Panc1 (cell line): ENCODE results near the gene CCDC9. TPM values are rescaled to one million over a fixed set of nuclear protein-coding genes. Genes with fewer than 3 reads are reported as not detected.

Experiments used
- ATAC-seq: fragments of 200-7000 bp; cut with Tn5 transposase; 2 replicates; pipeline ENCODE4 v1.9.1; 2020; ENCODE audit warnings: mild to moderate bottlenecking, moderate library complexity
- BruUV-seq: library from RNA; stranded (reverse); fragments of 400-500 nt; replicated peaks from 2 replicates; lab custom pipeline; 2021; lab: Mats Ljungman, UMichigan
- CTCF ChIA-PET: fragments of 300-600 bp; sonication (Branson Sonifier 250); formaldehyde crosslinking; loops from one replicate; lab custom pipeline; 2022; ENCODE audit warnings: antibody characterized with exemption; lab: Charles Lee
- POLR2A ChIA-PET: fragments of 300-600 bp; sonication (Branson Sonifier 250); formaldehyde crosslinking; loops from one replicate; lab custom pipeline; 2022; ENCODE audit warnings: antibody characterized with exemption; lab: Charles Lee
- DNase-seq: peaks from one replicate; pipeline ENCODE4 v3.0.0-alpha.2; 2010; ENCODE audit warnings: low read depth, low spot score
- H3K27ac ChIP-seq: 2 replicates; pipeline ENCODE4 v1.5.1; 2011; ENCODE audit warnings: mild to moderate bottlenecking, low read length, inconsistent platforms
- H3K27me3 ChIP-seq: fragments of 200-500 bp; sonication (Bioruptor generic); 2 replicates; pipeline ENCODE4 v1.6.0; 2014; ENCODE audit warnings: low read length, inconsistent platforms; ENCODE audit not compliant: control insufficient read depth, insufficient read depth
- H3K36me3 ChIP-seq: fragments of 200-500 bp; sonication (Bioruptor generic); 2 replicates; pipeline ENCODE4 v1.5.1; 2014; ENCODE audit warnings: inconsistent platforms, mild to moderate bottlenecking, low read length, moderate library complexity; ENCODE audit not compliant: control insufficient read depth, insufficient read depth
- H3K4me1 ChIP-seq: 2 replicates; pipeline ENCODE4 v1.5.1; 2011; ENCODE audit warnings: inconsistent platforms, mild to moderate bottlenecking, low read length, moderate library complexity; ENCODE audit not compliant: control insufficient read depth, insufficient read depth
- H3K4me3 ChIP-seq, 2 experiments: 2 replicates each; pipeline ENCODE4 v1.5.1; 2011 to 2012; ENCODE audit warnings: low read depth in 2 of 2, low read length in 2 of 2, mild to moderate bottlenecking in 2 of 2, inconsistent platforms in 1 of 2, moderate library complexity in 1 of 2
- H3K9me3 ChIP-seq: fragments of 200-500 bp; sonication (Bioruptor generic); 2 replicates; pipeline ENCODE4 v1.5.1; 2014; ENCODE audit warnings: low read depth, mild to moderate bottlenecking, inconsistent platforms, low read length, moderate library complexity; ENCODE audit not compliant: control insufficient read depth, insufficient read depth
- POLR2AphosphoS5 ChIP-seq: IDR thresholded peaks from 2 replicates; pipeline ENCODE4 v1.6.1; 2012; ENCODE audit warnings: mild to moderate bottlenecking, low read depth, low read length, moderate library complexity
- SIN3A ChIP-seq: IDR thresholded peaks from 2 replicates; pipeline ENCODE4 v1.6.1; 2012; ENCODE audit warnings: low read depth, mild to moderate bottlenecking, low read length, moderate library complexity, borderline replicate concordance; ENCODE audit not compliant: insufficient read depth
- TCF7L2 ChIP-seq: IDR thresholded peaks from 2 replicates; pipeline ENCODE4 v1.6.1; 2011; ENCODE audit warnings: mild to moderate bottlenecking, low read depth, low read length, inconsistent platforms
- in situ Hi-C: cut with HindIII; loops from 2 replicates; pipeline ENCODE4 v1.10.0; 2016; ENCODE audit warnings: low sequenced_read_pairs, low pct_unique_long_range_greater_than_20kb
- intact Hi-C: fragments of 100-400 bp; cut with micrococcal nuclease; formaldehyde crosslinking; loops from one replicate; pipeline ENCODE4 v1.10.0; 2022; ENCODE audit not compliant: unreplicated experiment
- total RNA-seq: library from RNA; stranded (reverse); gene quantifications from one replicate; pipeline ENCODE4 v1.2.1, GENCODE V29; 2021; ENCODE audit not compliant: unreplicated experiment
- TF ChIP-seq, protein P1 (sequence below): fragments of 450-650 bp; IDR thresholded peaks from 2 replicates; pipeline ENCODE4 v1.5.1; 2017; ENCODE audit warnings: mild to moderate bottlenecking

CCDC9 gene
- total RNA-seq, 1 experiment from 2014 or later, result 29.2 TPM

DNA sequence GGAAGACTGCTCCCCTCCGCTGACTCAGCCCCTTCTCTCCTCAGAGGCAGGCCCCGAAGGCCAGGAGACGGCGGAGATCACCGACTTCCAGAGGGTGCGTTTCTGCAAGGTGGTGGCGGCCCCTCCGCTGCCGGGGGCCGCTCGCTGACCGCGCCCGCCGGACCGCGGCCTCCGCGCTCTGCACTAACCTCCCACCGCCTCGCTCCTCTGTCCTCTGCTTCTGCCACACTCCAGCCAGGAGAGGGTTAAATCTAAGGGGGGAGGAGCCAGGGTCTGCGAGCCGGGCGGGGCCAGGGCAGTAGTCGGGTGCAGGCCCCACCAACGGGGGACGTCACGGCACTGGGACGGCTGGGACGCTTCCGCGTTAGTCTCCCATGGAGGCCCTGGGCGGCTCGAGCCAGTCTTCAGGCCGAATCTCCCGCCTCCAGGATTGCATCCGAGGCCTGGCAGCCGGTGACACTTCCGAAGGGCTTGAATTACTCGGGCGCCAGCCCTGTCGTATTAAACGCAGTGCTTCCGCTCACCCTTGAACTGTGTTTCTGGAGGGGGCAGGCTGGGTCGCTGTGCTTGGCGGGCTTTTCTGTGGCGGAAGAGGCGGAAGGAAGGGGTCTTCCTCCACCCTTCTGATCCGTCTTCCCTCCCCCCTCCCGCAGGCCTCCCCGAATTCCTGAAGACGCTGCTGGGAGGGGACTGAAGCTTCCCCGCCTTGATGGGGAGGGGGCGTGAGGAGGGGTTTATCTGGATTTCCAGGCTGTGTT, 17.2 kb downstream of the CCDC9 start:
- ATAC-seq (peak; percentile 87), DNase-seq (no peak)
- ChIA-PET CTCF (interaction anchor here (0.6 kb wide), 1 partner anchor 26 kb away, joined by 3 read pairs; no protein-coding TSS in a partner anchor), POLR2A (interaction anchor here (0.6 to 1.8 kb wide), 4 partner anchors 13 to 407 kb away, joined by 3 to 29 read pairs (median 9); partner anchors contain the start of gene CCDC9)
- Histone ChIP-seq H3K9me3 (no peaks in the 10 kb centered on the region), H3K4me3 (peak overlapping the region; percentile 64 to 65), H3K27ac (peak overlapping the region; percentile 91), H3K27me3 (no peaks in the 10 kb centered on the region), H3K4me1 (peaks cover 9% of the 10 kb centered on the region), H3K36me3 (peaks cover 2% of the 10 kb centered on the region; the same call in 1 of the 2 replicates)
- BruUV-seq, result TSS peak; percentile 79
- TF ChIP-seq TCF7L2 (no peak), POLR2AphosphoS5 (peak; percentile 63)
- TF ChIP-seq, protein P1, sequence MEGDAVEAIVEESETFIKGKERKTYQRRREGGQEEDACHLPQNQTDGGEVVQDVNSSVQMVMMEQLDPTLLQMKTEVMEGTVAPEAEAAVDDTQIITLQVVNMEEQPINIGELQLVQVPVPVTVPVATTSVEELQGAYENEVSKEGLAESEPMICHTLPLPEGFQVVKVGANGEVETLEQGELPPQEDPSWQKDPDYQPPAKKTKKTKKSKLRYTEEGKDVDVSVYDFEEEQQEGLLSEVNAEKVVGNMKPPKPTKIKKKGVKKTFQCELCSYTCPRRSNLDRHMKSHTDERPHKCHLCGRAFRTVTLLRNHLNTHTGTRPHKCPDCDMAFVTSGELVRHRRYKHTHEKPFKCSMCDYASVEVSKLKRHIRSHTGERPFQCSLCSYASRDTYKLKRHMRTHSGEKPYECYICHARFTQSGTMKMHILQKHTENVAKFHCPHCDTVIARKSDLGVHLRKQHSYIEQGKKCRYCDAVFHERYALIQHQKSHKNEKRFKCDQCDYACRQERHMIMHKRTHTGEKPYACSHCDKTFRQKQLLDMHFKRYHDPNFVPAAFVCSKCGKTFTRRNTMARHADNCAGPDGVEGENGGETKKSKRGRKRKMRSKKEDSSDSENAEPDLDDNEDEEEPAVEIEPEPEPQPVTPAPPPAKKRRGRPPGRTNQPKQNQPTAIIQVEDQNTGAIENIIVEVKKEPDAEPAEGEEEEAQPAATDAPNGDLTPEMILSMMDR, result no peak
- intact Hi-C loops (no loop called here), in situ Hi-C loops (no loop called here)

DNA sequence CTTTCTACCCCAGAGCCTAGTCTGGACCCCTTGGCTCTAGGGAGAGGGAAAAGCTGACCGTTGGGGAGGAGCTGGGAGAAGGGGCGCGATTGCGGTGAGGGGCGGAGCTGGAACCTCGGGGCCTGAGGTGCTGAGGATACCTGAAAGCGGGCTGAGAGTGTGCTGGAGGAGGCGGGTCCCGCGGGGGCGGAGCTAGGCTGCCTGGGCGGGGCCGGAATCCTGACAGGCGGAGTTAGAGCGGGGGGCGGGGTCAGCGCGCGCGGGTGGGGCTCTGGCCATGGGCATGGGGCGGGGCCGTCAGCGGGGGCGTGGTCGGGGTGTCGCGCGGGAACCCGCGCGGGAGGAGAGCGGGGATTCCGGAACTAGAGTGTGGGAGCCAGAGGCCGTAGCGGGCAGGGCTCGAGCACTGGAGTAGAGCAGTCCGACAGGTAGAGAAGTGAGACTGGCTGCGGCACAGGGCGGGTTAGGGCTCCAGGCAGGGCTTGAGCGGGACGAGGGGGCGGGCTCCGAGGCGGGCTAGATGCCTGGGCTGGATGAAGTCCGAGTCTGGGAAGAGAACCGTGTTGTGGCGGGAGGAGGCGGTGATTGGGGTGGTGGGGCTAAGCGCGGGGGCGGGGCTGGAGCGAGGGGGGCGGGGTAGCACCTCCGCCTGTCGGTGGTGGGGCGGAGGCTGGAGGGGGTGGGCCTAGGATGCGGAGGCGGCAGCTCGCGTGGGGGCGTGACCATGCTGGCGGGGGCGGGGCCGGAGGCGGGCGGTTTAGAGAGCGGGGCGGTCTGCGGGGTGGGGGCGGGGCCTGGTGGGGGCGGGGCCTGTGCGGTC, 18.0 kb downstream of the CCDC9 start, which contains the start of gene INAFM1:
INAFM1 (plus strand) TSS at position 815 of the 820 bp plus-strand sequence. CDS start 35 bp downstream, outside the sequence.
- H3K36me3 ChIP-seq, result peaks cover 2% of the 10 kb centered on the region; the same call in 1 of the 2 replicates
- DNase-seq, result no peak
- peaks cover 9% of the 10 kb centered on the region for H3K4me1 ChIP-seq
- no peaks in the 10 kb centered on the region for H3K9me3 ChIP-seq
- H3K27ac ChIP-seq, result peak within 1 kb of the TSS; percentile 91
- in situ Hi-C loops (no loop called here), intact Hi-C loops (no loop called here)
- peak; percentile 85 for ATAC-seq
- peak within 1 kb of the TSS; percentile 64 to 65 for H3K4me3 ChIP-seq
- POLR2A ChIA-PET, result interaction anchor here (0.6 to 1.8 kb wide), 4 partner anchors 14 to 408 kb away, joined by 3 to 29 read pairs (median 9); partner anchors contain the start of gene CCDC9
- CTCF ChIA-PET, result interaction anchor here (0.6 kb wide), 1 partner anchor 27 kb away, joined by 3 read pairs; no protein-coding TSS in a partner anchor
- no peak for TF ChIP-seq TCF7L2
- TF ChIP-seq POLR2AphosphoS5, result peak; percentile 69
- H3K27me3 ChIP-seq, result no peaks in the 10 kb centered on the region
- no TSS peak for BruUV-seq

DNA sequence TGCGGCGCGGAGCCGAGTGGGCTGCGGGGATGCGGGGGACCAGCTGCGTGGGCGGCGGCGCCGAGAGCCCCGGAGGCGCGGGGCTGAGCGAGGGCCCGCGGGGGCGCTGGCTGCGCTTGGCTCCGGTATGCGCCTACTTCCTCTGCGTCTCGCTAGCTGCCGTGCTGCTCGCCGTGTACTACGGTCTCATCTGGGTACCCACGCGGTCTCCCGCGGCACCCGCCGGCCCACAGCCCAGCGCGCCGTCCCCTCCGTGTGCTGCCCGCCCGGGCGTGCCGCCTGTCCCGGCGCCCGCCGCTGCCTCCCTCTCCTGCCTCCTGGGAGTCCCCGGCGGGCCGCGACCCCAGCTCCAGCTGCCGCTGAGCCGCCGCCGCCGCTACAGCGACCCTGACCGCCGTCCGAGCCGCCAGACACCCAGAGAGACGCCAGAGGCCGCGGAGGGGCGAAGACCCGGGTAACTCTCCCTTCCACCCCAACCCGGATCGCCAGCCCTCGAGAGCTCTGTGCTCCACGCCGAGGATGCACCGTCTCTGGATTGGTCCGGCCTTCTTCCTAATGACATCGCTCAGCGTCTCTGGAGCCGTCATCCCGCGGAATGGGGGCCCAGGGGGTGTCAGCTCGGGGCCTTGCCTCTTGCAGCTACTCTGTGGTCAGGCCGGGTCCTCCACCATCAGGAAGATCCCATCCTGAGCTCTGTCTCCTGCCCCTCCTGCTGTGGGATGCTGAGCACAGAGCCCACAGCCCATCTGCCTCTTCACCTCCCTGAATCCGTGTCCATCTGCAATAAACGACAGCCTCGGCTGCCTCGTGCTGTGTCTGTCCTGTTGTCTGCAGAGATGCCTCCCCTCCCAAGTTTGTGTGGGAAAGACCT, 18.8 kb downstream of the CCDC9 start:
- H3K27ac ChIP-seq, result peak overlapping the region; percentile 3; the same call in 1 of the 2 replicates
- POLR2A ChIA-PET, result interaction anchor here (1.8 kb wide), 1 partner anchor 19 kb away, joined by 29 read pairs; the partner anchor contains the start of gene CCDC9
- H3K9me3 ChIP-seq, result no peaks in the 10 kb centered on the region
- peak overlapping the region; percentile 40 to 44 for H3K4me3 ChIP-seq
- TF ChIP-seq SIN3A (no peak), POLR2AphosphoS5 (no peak)
- peaks cover 2% of the 10 kb centered on the region; the same call in 1 of the 2 replicates for H3K36me3 ChIP-seq
- ATAC-seq (peak; percentile 4; the same call in 1 of the 2 replicates), DNase-seq (no peak)
- CTCF ChIA-PET, result no interaction called here
- in situ Hi-C loops, result no loop called here
- no peaks in the 10 kb centered on the region for H3K27me3 ChIP-seq
- no TSS peak for BruUV-seq
- peaks cover 9% of the 10 kb centered on the region for H3K4me1 ChIP-seq
- intact Hi-C loops, result no loop called here
